Activated naive CD8-positive, alpha-beta T cell treated with anti-CD3 and anti-CD28 coated beads for 36 hours (primary cell): Measurements from ENCODE around the gene FLVCR2. TPM values are rescaled to one million over a fixed set of nuclear protein-coding genes. Genes with fewer than 3 reads are reported as not detected.

Experiments used
- DNase-seq: peaks from one replicate; pipeline ENCODE4 v3.0.0; 2021
- H3K27ac Mint-ChIP-seq: one replicate; pipeline ENCODE4 v1.8.0; 2022; ENCODE audit warnings: mild to moderate bottlenecking, moderate library complexity, mixed read lengths
- H3K27me3 Mint-ChIP-seq: one replicate; pipeline ENCODE4 v1.8.0; 2022; ENCODE audit warnings: mild to moderate bottlenecking, mixed read lengths
- H3K36me3 Mint-ChIP-seq: one replicate; pipeline ENCODE4 v1.8.0; 2021; ENCODE audit warnings: mild to moderate bottlenecking, mixed read lengths
- H3K4me1 Mint-ChIP-seq: one replicate; pipeline ENCODE4 v1.8.0; 2021; ENCODE audit warnings: mixed read lengths
- H3K4me3 Mint-ChIP-seq: one replicate; pipeline ENCODE4 v1.8.0; 2022; ENCODE audit warnings: mild to moderate bottlenecking, moderate library complexity, mixed read lengths
- H3K9me3 Mint-ChIP-seq: one replicate; pipeline ENCODE4 v1.8.0; 2022; ENCODE audit warnings: mixed read lengths
- total RNA-seq, 2 experiments: library from RNA; stranded (reverse); gene quantifications; one replicate each; pipeline ENCODE4 v1.2.3, GENCODE V29; 2021

The FLVCR2 gene
- total RNA-seq, 2 experiments from 2014 or later, result 0.64 to 0.78 TPM

GRCh38 chr14:75566321-75566720 lies 12.1 kb upstream of the FLVCR2 start:
- peaks cover 62% of the 10 kb centered on the region for H3K4me1 Mint-ChIP-seq
- peaks cover 1% of the 10 kb centered on the region for H3K9me3 Mint-ChIP-seq
- peak overlapping the region; percentile 47 for H3K4me3 Mint-ChIP-seq
- DNase-seq, result peak; percentile 86
- peak overlapping the region; percentile 88 for H3K27ac Mint-ChIP-seq
- H3K36me3 Mint-ChIP-seq, result peaks cover 5% of the 10 kb centered on the region
- H3K27me3 Mint-ChIP-seq, result no peaks in the 10 kb centered on the region

- peak overlapping the region; percentile 47 for H3K4me3 Mint-ChIP-seq
These were observed 11.7 kb upstream of the FLVCR2 start for GRCh38 chr14:75566752-75567151.

GRCh38 chr14:75568140-75568539 lies 10.3 kb upstream of the FLVCR2 start:
- no peak overlapping the region for H3K4me3 Mint-ChIP-seq
- H3K27ac Mint-ChIP-seq, result no peak overlapping the region
- DNase-seq, result no peak
- peaks cover 52% of the 10 kb centered on the region for H3K4me1 Mint-ChIP-seq
- H3K27me3 Mint-ChIP-seq, result no peaks in the 10 kb centered on the region
- peaks cover 1% of the 10 kb centered on the region for H3K36me3 Mint-ChIP-seq
- peaks cover 1% of the 10 kb centered on the region for H3K9me3 Mint-ChIP-seq

More at GRCh38 chr14:75566752-75567151, 11.7 kb upstream of the FLVCR2 start:
- H3K27ac Mint-ChIP-seq, result peak overlapping the region; percentile 88
- peaks cover 3% of the 10 kb centered on the region for H3K36me3 Mint-ChIP-seq
- no peaks in the 10 kb centered on the region for H3K27me3 Mint-ChIP-seq
- peaks cover 60% of the 10 kb centered on the region for H3K4me1 Mint-ChIP-seq
- H3K9me3 Mint-ChIP-seq, result peaks cover 1% of the 10 kb centered on the region
- DNase-seq, result no peak

- Mint-ChIP-seq H3K4me1 (peaks cover 52% of the 10 kb centered on the region), H3K4me3 (no peak overlapping the region), H3K36me3 (peaks cover 1% of the 10 kb centered on the region), H3K27ac (no peak overlapping the region), H3K27me3 (no peaks in the 10 kb centered on the region), H3K9me3 (peaks cover 1% of the 10 kb centered on the region)
- no peak for DNase-seq
These were observed 9.6 kb upstream of the FLVCR2 start for GRCh38 chr14:75568791-75569190.

- DNase-seq, result no peak
These were observed 7.6 kb upstream of the FLVCR2 start for GRCh38 chr14:75570797-75571196.

GRCh38 chr14:75572104-75572503 lies 6.3 kb upstream of the FLVCR2 start:
- DNase-seq, result no peak
- no peak overlapping the region for H3K4me3 Mint-ChIP-seq
- H3K27me3 Mint-ChIP-seq, result no peaks in the 10 kb centered on the region
- no peaks in the 10 kb centered on the region for H3K36me3 Mint-ChIP-seq
- H3K4me1 Mint-ChIP-seq, result peaks cover 28% of the 10 kb centered on the region
- no peak overlapping the region for H3K27ac Mint-ChIP-seq
- no peaks in the 10 kb centered on the region for H3K9me3 Mint-ChIP-seq

More at GRCh38 chr14:75570797-75571196, 7.6 kb upstream of the FLVCR2 start:
- Mint-ChIP-seq H3K27ac (no peak overlapping the region), H3K4me1 (peaks cover 40% of the 10 kb centered on the region), H3K4me3 (no peak overlapping the region), H3K27me3 (no peaks in the 10 kb centered on the region), H3K9me3 (no peaks in the 10 kb centered on the region), H3K36me3 (peaks cover 1% of the 10 kb centered on the region)

GRCh38 chr14:75577090-75577489 lies 1.3 kb upstream of the FLVCR2 start:
- H3K36me3 Mint-ChIP-seq, result no peaks in the 10 kb centered on the region
- H3K4me1 Mint-ChIP-seq, result peaks cover 13% of the 10 kb centered on the region
- H3K9me3 Mint-ChIP-seq, result no peaks in the 10 kb centered on the region
- H3K27ac Mint-ChIP-seq, result no peak overlapping the region
- H3K4me3 Mint-ChIP-seq, result no peak overlapping the region
- no peak for DNase-seq
- H3K27me3 Mint-ChIP-seq, result no peaks in the 10 kb centered on the region

- Mint-ChIP-seq H3K9me3 (no peaks in the 10 kb centered on the region), H3K27me3 (no peaks in the 10 kb centered on the region), H3K27ac (peak overlapping the region; percentile 22), H3K36me3 (no peaks in the 10 kb centered on the region), H3K4me3 (peak overlapping the region; percentile 76), H3K4me1 (peaks cover 13% of the 10 kb centered on the region)
- DNase-seq, result peak; percentile 70
These were observed 705 bp upstream of the FLVCR2 start for GRCh38 chr14:75577729-75578101.

GRCh38 chr14:75578786-75579337 lies 442 bp downstream of the FLVCR2 start:
- peak overlapping the region; percentile 76 for H3K4me3 Mint-ChIP-seq
- H3K36me3 Mint-ChIP-seq, result no peaks in the 10 kb centered on the region
- no peak for DNase-seq
- peaks cover 13% of the 10 kb centered on the region for H3K4me1 Mint-ChIP-seq
- H3K27me3 Mint-ChIP-seq, result no peaks in the 10 kb centered on the region
- no peak overlapping the region for H3K27ac Mint-ChIP-seq
- H3K9me3 Mint-ChIP-seq, result no peaks in the 10 kb centered on the region

GRCh38 chr14:75579338-75579864 lies 981 bp downstream of the FLVCR2 start:
- H3K4me3 Mint-ChIP-seq, result no peak overlapping the region
- no peaks in the 10 kb centered on the region for H3K27me3 Mint-ChIP-seq
- H3K9me3 Mint-ChIP-seq, result no peaks in the 10 kb centered on the region
- H3K36me3 Mint-ChIP-seq, result no peaks in the 10 kb centered on the region
- DNase-seq, result no peak
- H3K4me1 Mint-ChIP-seq, result peaks cover 13% of the 10 kb centered on the region
- no peak overlapping the region for H3K27ac Mint-ChIP-seq

- Mint-ChIP-seq H3K27me3 (no peaks in the 10 kb centered on the region), H3K4me1 (peaks cover 13% of the 10 kb centered on the region), H3K9me3 (no peaks in the 10 kb centered on the region), H3K27ac (no peak overlapping the region), H3K36me3 (no peaks in the 10 kb centered on the region), H3K4me3 (no peak overlapping the region)
- no peak for DNase-seq
These were observed 1.5 kb downstream of the FLVCR2 start for GRCh38 chr14:75579882-75580281.

- DNase-seq, result no peak
- no peaks in the 10 kb centered on the region for H3K9me3 Mint-ChIP-seq
- H3K4me3 Mint-ChIP-seq, result no peak overlapping the region
- H3K27me3 Mint-ChIP-seq, result no peaks in the 10 kb centered on the region
- H3K4me1 Mint-ChIP-seq, result no peaks in the 10 kb centered on the region
- H3K27ac Mint-ChIP-seq, result no peak overlapping the region
- H3K36me3 Mint-ChIP-seq, result no peaks in the 10 kb centered on the region
These were observed 9.0 kb downstream of the FLVCR2 start for GRCh38 chr14:75587388-75587787.

- H3K4me1 Mint-ChIP-seq, result no peaks in the 10 kb centered on the region
- H3K36me3 Mint-ChIP-seq, result no peaks in the 10 kb centered on the region
- DNase-seq, result no peak
These were observed 11.5 kb downstream of the FLVCR2 start for GRCh38 chr14:75589931-75590330.

GRCh38 chr14:75591331-75591946 lies 13.0 kb downstream of the FLVCR2 start:
- no peaks in the 10 kb centered on the region for H3K27me3 Mint-ChIP-seq

More at GRCh38 chr14:75589931-75590330, 11.5 kb downstream of the FLVCR2 start:
- Mint-ChIP-seq H3K4me3 (no peak overlapping the region), H3K27me3 (no peaks in the 10 kb centered on the region), H3K9me3 (no peaks in the 10 kb centered on the region), H3K27ac (no peak overlapping the region)

GRCh38 chr14:75591987-75592575 lies 13.7 kb downstream of the FLVCR2 start:
- H3K27me3 Mint-ChIP-seq, result no peaks in the 10 kb centered on the region
- no peak overlapping the region for H3K4me3 Mint-ChIP-seq
- no peaks in the 10 kb centered on the region for H3K36me3 Mint-ChIP-seq
- DNase-seq, result no peak
- no peak overlapping the region for H3K27ac Mint-ChIP-seq
- no peaks in the 10 kb centered on the region for H3K4me1 Mint-ChIP-seq
- H3K9me3 Mint-ChIP-seq, result no peaks in the 10 kb centered on the region

More at GRCh38 chr14:75591331-75591946, 13.0 kb downstream of the FLVCR2 start:
- H3K4me3 Mint-ChIP-seq, result no peak overlapping the region
- H3K27ac Mint-ChIP-seq, result no peak overlapping the region
- no peaks in the 10 kb centered on the region for H3K36me3 Mint-ChIP-seq
- no peaks in the 10 kb centered on the region for H3K4me1 Mint-ChIP-seq
- H3K9me3 Mint-ChIP-seq, result no peaks in the 10 kb centered on the region
- no peak for DNase-seq
